ENCODE measurements around the gene NCAM2.

The NCAM2 gene

DNA sequence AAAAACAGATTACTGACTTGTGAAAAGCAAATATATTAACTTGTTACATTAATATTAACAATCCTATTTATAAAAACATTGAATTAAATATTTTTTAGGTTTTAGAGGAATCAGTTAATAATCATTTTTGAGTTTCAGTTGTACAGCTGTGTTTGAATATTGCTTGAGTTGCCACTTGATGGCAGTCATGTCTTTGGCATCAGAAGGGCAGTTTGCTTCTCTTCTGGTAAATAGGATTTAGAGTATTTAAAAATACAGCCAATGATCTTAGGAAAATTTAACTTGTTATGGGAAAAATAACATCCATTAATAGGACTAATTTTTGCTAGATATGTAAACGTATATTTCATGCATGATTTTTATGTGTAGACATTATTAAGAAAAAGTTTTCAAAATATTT is 234.1 kb downstream of the NCAM2 start:
- Histone ChIP-seq H3K9me3 (ENCODE audit: control insufficient read depth in 1 of 2, low read length in 2 of 2) (no peaks in the 10 kb centered on the region), H3K27me3 (ENCODE audit: low read depth, low read length) (no peaks in the 10 kb centered on the region), H3K36me3 (ENCODE audit: control insufficient read depth in 1 of 2, insufficient read depth in 2 of 2, low read length in 2 of 2) (no peaks in the 10 kb centered on the region), H3K27ac (ENCODE audit: low read length) (no peak overlapping the region), H3K4me1 (ENCODE audit: control insufficient read depth in 1 of 2, insufficient read depth in 2 of 2, low read length in 2 of 2) (no peaks in the 10 kb centered on the region), H3K4me3 (ENCODE audit: low read depth in 1 of 2, low read length in 2 of 2) (no peak overlapping the region)

DNA sequence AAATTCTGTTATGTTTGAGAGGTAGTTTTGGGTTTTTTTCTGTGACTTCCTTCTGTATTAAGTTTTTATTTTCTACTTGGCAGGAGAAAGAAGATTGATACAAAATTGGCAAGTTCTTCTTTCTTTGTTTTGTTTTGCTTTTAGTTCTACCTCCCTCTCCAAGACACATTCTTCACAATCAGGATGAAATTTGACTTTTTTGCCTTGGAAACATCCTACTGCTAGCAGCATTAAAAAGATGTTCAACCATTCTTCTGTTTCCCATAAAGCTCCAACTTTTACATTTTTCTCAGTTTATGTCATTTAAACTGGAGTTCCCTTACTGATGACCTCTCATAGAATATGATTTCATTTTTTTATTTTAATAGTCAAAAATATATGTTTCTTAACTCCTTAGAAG is 234.8 kb downstream of the NCAM2 start:
- Histone ChIP-seq H3K27ac (ENCODE audit: low read length) (no peak overlapping the region), H3K36me3 (ENCODE audit: control insufficient read depth in 1 of 2, insufficient read depth in 2 of 2, low read length in 2 of 2) (no peaks in the 10 kb centered on the region), H3K4me3 (ENCODE audit: low read depth in 1 of 2, low read length in 2 of 2) (no peak overlapping the region), H3K9me3 (ENCODE audit: control insufficient read depth in 1 of 2, low read length in 2 of 2) (no peaks in the 10 kb centered on the region), H3K4me1 (ENCODE audit: control insufficient read depth in 1 of 2, insufficient read depth in 2 of 2, low read length in 2 of 2) (no peaks in the 10 kb centered on the region), H3K27me3 (ENCODE audit: low read depth, low read length) (no peaks in the 10 kb centered on the region)

DNA sequence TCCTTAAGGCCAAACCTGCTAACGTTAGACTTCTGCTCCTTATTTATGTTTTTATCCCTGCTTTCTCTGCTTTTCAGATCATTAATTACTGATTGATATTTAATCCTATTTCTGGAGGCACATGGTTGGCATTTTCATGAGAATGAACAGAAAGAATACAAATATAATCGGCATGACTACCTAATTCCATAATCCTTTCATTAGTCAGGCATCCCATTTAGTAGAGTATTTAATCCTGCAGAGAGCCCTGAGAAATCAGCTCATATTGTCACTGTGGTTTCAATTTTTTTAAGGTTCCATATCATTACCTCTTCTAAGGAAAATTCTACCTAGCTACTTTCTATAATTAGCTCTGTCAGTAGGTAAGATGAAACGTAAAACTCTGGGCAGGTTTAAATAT is 238.8 kb downstream of the NCAM2 start:
- H3K4me1 ChIP-seq (ENCODE audit: control insufficient read depth in 1 of 2, insufficient read depth in 2 of 2, low read length in 2 of 2), result no peaks in the 10 kb centered on the region
- no peak overlapping the region for H3K4me3 ChIP-seq (ENCODE audit: low read depth in 1 of 2, low read length in 2 of 2)
- no peaks in the 10 kb centered on the region for H3K36me3 ChIP-seq (ENCODE audit: control insufficient read depth in 1 of 2, insufficient read depth in 2 of 2, low read length in 2 of 2)
- H3K9me3 ChIP-seq (ENCODE audit: control insufficient read depth in 1 of 2, low read length in 2 of 2), result no peaks in the 10 kb centered on the region
- no peak overlapping the region for H3K27ac ChIP-seq (ENCODE audit: low read length)
- no peaks in the 10 kb centered on the region for H3K27me3 ChIP-seq (ENCODE audit: low read depth, low read length)

DNA sequence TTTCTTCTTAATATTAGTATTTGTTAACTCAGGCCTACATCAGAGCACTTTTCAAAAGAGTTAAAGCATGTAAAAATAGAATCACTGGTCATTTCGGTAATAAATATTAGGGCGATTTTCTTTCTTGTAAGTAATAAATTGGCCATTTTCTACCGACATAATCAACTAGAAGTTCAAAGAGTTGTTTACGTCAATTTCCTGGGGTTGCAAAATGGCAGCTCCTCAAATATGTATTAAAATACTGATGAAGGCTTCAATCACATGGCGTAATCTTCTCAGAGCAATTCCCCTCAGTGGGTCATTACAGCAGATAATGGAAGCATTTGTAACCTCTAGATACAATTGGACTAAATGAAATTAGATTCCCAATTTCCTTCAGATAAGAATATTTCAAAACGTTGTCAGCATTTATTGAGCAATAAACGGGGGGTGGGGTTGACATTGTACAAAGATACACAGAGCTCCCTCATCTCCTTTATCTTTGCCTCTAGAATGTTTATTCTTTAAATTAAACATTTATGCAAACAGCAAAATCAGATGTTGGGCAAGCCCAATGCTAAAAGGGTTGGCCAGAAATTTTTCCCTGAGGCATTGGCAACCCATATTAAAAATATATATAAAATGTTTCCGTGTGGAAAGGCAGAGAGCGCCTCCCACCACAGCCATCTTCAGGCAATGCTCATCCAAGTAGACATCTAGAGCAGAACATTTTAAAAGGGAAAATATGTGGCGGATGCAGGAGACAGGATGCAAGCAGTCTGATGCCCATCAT is 240.6 kb downstream of the NCAM2 start:
- Histone ChIP-seq H3K27ac (ENCODE audit: low read length) (no peak overlapping the region), H3K27me3 (ENCODE audit: low read depth, low read length) (no peaks in the 10 kb centered on the region), H3K9me3 (ENCODE audit: control insufficient read depth in 1 of 2, low read length in 2 of 2) (no peaks in the 10 kb centered on the region), H3K4me1 (ENCODE audit: control insufficient read depth in 1 of 2, insufficient read depth in 2 of 2, low read length in 2 of 2) (no peaks in the 10 kb centered on the region), H3K4me3 (ENCODE audit: low read depth in 1 of 2, low read length in 2 of 2) (no peak overlapping the region), H3K36me3 (ENCODE audit: control insufficient read depth in 1 of 2, insufficient read depth in 2 of 2, low read length in 2 of 2) (no peaks in the 10 kb centered on the region)

DNA sequence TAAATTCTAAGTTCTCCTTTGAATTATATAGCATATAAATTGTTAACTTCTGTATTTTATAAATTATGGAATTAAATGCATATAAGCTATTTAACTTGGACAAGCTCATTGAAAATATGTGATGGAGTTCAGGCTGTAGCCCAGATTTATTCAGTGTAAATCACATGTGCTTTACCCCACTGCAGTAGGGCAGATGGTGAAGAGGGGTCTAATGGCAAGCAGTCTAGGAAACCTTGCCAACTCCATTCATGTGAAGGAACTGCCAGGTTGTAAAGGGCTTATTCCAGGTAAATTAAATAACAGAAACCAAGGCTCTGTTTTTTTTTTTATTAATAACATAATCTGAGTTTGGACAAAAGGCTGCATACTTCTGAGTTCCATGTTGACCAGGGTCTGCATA is 243.2 kb downstream of the NCAM2 start:
- H3K4me3 ChIP-seq (ENCODE audit: low read depth in 1 of 2, low read length in 2 of 2), result no peak overlapping the region

DNA sequence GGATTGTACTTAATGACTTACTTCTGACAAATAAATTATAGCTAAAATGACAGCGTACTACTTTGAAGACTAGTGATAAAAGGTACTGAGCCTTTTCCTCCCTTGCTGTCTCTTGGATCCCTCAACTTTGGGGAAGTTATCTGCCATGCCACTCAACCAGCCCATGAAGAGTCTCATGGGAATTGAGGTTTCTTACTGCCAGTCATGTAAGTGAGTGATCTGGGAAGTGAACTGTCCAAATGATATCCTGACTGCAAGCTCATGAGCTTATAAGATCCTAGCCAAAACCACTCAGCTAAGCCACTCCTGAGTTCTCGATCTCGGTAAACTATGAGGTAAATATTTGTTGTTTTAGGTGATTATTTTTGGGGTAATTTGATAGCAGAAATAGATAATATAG is 247.8 kb downstream of the NCAM2 start:
- no peaks in the 10 kb centered on the region for H3K4me1 ChIP-seq (ENCODE audit: control insufficient read depth in 1 of 2, insufficient read depth in 2 of 2, low read length in 2 of 2)
- no peaks in the 10 kb centered on the region for H3K27me3 ChIP-seq (ENCODE audit: low read depth, low read length)
- peaks cover 0 to 3% of the 10 kb centered on the region in 2 donors for H3K9me3 ChIP-seq (ENCODE audit: control insufficient read depth in 1 of 2, low read length in 2 of 2)
- H3K27ac ChIP-seq (ENCODE audit: low read length), result no peak overlapping the region
- no peak overlapping the region for H3K4me3 ChIP-seq (ENCODE audit: low read depth in 1 of 2, low read length in 2 of 2)
- no peaks in the 10 kb centered on the region for H3K36me3 ChIP-seq (ENCODE audit: control insufficient read depth in 1 of 2, insufficient read depth in 2 of 2, low read length in 2 of 2)

More for the DNA sequence above, 243.2 kb downstream of the NCAM2 start:
- H3K27me3 ChIP-seq (ENCODE audit: low read depth, low read length), result no peaks in the 10 kb centered on the region
- no peak overlapping the region for H3K27ac ChIP-seq (ENCODE audit: low read length)
- no peaks in the 10 kb centered on the region for H3K36me3 ChIP-seq (ENCODE audit: control insufficient read depth in 1 of 2, insufficient read depth in 2 of 2, low read length in 2 of 2)
- peaks cover 0 to 3% of the 10 kb centered on the region in 2 donors for H3K9me3 ChIP-seq (ENCODE audit: control insufficient read depth in 1 of 2, low read length in 2 of 2)
- H3K4me1 ChIP-seq (ENCODE audit: control insufficient read depth in 1 of 2, insufficient read depth in 2 of 2, low read length in 2 of 2), result no peaks in the 10 kb centered on the region

DNA sequence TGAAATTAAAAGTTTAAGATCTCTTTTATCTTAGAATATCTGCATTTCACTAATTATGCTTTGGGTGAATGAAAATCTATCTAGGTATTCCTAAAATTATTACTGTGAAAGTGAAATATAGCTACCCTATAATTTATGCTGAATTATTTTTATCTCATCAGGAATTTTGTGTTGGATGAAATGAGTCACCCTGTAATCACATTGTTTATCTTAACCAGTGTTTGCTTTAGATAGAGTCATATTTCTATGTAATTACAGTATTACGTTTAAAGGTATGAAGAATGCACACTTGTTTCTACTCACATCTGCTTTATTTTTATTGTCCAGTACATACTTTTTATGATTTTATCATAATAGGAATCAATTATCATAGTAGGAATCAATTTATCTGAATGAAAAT is 249.2 kb downstream of the NCAM2 start:
- H3K4me1 ChIP-seq (ENCODE audit: control insufficient read depth in 1 of 2, insufficient read depth in 2 of 2, low read length in 2 of 2), result no peaks in the 10 kb centered on the region
- no peaks in the 10 kb centered on the region for H3K36me3 ChIP-seq (ENCODE audit: control insufficient read depth in 1 of 2, insufficient read depth in 2 of 2, low read length in 2 of 2)
- H3K27ac ChIP-seq (ENCODE audit: low read length), result no peak overlapping the region

DNA sequence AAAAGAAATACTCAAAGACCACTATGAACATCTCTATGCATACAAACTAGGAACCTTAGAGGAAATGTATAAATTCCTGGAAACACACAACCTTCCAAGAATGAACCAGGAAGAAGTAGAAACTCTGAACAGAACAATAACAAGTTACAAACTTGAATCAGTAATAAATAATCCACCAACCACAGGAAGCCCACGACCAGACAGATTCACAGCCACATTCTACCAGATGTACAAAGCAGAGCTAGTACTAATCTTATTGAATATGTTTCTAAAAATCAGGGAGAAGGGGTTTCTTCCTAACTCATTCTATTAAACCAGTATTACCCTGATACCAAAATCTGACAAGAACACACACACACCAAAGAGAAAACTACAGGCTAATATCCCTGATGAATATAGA is 263.8 kb downstream of the NCAM2 start:
- Histone ChIP-seq H3K4me1 (ENCODE audit: control insufficient read depth in 1 of 2, insufficient read depth in 2 of 2, low read length in 2 of 2) (no peaks in the 10 kb centered on the region), H3K27ac (ENCODE audit: low read length) (no peak overlapping the region), H3K4me3 (ENCODE audit: low read depth in 1 of 2, low read length in 2 of 2) (no peak overlapping the region)

More for the DNA sequence above, 249.2 kb downstream of the NCAM2 start:
- Histone ChIP-seq H3K9me3 (ENCODE audit: control insufficient read depth in 1 of 2, low read length in 2 of 2) (peaks cover 0 to 3% of the 10 kb centered on the region in 2 donors), H3K4me3 (ENCODE audit: low read depth in 1 of 2, low read length in 2 of 2) (no peak overlapping the region), H3K27me3 (ENCODE audit: low read depth, low read length) (no peaks in the 10 kb centered on the region)

DNA sequence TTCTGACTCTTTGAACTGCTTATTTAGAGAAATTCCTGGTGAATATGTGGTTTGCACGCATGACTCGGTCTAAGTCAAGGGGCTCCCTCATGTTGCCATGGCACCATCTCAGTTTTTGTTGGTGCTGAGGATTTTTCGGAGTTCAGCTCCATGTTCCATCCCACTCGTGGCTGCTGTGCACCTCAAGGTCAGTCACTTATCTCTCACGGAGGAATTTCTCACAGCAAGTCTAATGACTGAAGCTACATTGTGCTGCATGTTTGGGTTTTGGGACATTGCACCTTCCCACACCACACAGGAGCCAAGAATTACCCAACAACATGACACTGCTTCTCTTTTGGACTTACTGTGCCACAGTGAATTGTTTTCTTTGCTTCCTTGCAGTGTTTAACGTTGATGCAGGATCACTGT is 269.9 kb downstream of the NCAM2 start:
- H3K4me3 ChIP-seq (ENCODE audit: low read depth in 1 of 2, low read length in 2 of 2), result no peak overlapping the region

More for the DNA sequence above, 263.8 kb downstream of the NCAM2 start:
- Histone ChIP-seq H3K36me3 (ENCODE audit: control insufficient read depth in 1 of 2, insufficient read depth in 2 of 2, low read length in 2 of 2) (no peaks in the 10 kb centered on the region), H3K9me3 (ENCODE audit: control insufficient read depth in 1 of 2, low read length in 2 of 2) (no peaks in the 10 kb centered on the region), H3K27me3 (ENCODE audit: low read depth, low read length) (no peaks in the 10 kb centered on the region)

DNA sequence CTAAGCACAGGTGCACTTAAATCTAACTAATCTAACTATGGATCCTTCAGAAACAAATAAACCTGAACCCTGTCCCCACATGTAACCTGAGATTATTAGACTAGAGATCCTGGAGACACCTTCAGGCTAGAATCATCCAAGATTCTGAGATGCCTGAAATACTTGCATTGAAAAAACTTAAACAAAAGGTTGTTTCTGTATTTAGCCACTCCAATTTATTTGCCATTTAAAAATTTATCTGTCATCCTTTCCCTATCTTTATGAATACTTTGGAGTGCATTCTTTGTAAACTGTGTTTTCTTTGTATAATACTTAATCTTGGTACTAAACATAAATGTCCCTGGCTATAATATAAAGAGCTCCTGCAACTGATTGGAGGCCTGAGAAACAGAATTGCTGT is 270.7 kb downstream of the NCAM2 start:
- Histone ChIP-seq H3K36me3 (ENCODE audit: control insufficient read depth in 1 of 2, insufficient read depth in 2 of 2, low read length in 2 of 2) (no peaks in the 10 kb centered on the region), H3K4me3 (ENCODE audit: low read depth in 1 of 2, low read length in 2 of 2) (no peak overlapping the region), H3K27me3 (ENCODE audit: low read depth, low read length) (no peaks in the 10 kb centered on the region), H3K4me1 (ENCODE audit: control insufficient read depth in 1 of 2, insufficient read depth in 2 of 2, low read length in 2 of 2) (no peaks in the 10 kb centered on the region), H3K9me3 (ENCODE audit: control insufficient read depth in 1 of 2, low read length in 2 of 2) (no peaks in the 10 kb centered on the region), H3K27ac (ENCODE audit: low read length) (no peak overlapping the region)

More for the DNA sequence above, 269.9 kb downstream of the NCAM2 start:
- no peaks in the 10 kb centered on the region for H3K27me3 ChIP-seq (ENCODE audit: low read depth, low read length)
- no peaks in the 10 kb centered on the region for H3K36me3 ChIP-seq (ENCODE audit: control insufficient read depth in 1 of 2, insufficient read depth in 2 of 2, low read length in 2 of 2)
- no peaks in the 10 kb centered on the region for H3K9me3 ChIP-seq (ENCODE audit: control insufficient read depth in 1 of 2, low read length in 2 of 2)
- H3K4me1 ChIP-seq (ENCODE audit: control insufficient read depth in 1 of 2, insufficient read depth in 2 of 2, low read length in 2 of 2), result no peaks in the 10 kb centered on the region
- H3K27ac ChIP-seq (ENCODE audit: low read length), result no peak overlapping the region

DNA sequence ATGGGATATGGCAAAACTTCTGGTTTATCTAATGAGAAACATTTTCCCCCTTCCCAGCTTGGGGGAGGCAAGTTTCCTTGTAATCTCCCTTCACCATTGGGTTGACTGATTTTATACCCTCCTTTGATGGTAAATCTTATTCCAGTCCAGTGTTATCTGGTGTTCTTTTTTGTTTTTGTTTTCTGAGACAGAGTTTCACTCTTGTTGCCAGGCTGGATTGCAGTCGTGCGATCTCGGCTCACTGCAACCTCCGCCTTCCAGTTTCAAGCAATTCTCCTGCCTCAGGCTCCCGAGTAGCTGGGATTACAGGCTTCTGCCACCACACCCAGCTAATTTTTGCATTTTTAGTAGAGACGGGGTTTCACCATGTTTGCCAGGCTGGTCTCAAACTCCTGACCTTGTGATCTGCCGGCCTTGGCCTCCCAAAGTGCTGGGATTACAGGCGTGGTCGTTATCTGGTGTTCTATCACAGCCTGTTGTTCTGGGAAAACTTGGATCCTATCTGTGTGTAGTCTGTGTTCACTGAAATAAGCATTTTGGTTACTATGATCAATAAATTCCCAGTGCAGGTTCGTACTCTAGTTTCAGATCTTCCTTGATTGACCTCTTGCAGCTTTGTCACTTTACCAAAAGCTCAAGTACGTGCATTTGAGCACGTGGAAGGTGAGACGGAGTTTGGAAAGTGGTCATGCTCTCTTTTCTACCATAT is 281.1 kb downstream of the NCAM2 start:
- H3K9me3 ChIP-seq (ENCODE audit: control insufficient read depth in 1 of 2, low read length in 2 of 2), result no peaks in the 10 kb centered on the region
- no peaks in the 10 kb centered on the region for H3K27me3 ChIP-seq (ENCODE audit: low read depth, low read length)
- no peak overlapping the region for H3K27ac ChIP-seq (ENCODE audit: low read length)
- H3K36me3 ChIP-seq (ENCODE audit: control insufficient read depth in 1 of 2, insufficient read depth in 2 of 2, low read length in 2 of 2), result no peaks in the 10 kb centered on the region
- no peaks in the 10 kb centered on the region for H3K4me1 ChIP-seq (ENCODE audit: control insufficient read depth in 1 of 2, insufficient read depth in 2 of 2, low read length in 2 of 2)
- H3K4me3 ChIP-seq (ENCODE audit: low read depth in 1 of 2, low read length in 2 of 2), result no peak overlapping the region
